ACC112 (cell line): ENCODE measurements around the gene TMEM62.
"Not testable (repeated sequence)": the region's sequence is repeated elsewhere in the genome, so short reads cannot be mapped to it uniquely, and the experiment has no call there.

ENCODE experiments used
- H2AFZ ChIP-seq: fragments of 200-600 bp; sonication (generic); one replicate; pipeline ENCODE4 v1.6.0; 2017; ENCODE audit warnings: antibody characterized with exemption, low read length; ENCODE audit not compliant: unreplicated experiment
- H3K27ac ChIP-seq: fragments of 200-600 bp; sonication (generic); 2 replicates; pipeline ENCODE4 v1.5.1; 2014; ENCODE audit warnings: low read depth, mild to moderate bottlenecking, antibody characterized with exemption, low read length, moderate library complexity
- H3K27me3 ChIP-seq: fragments of 200-600 bp; sonication (generic); 2 replicates; pipeline ENCODE4 v1.6.1; 2014; ENCODE audit warnings: mild to moderate bottlenecking, antibody characterized with exemption, low read length, moderate library complexity, mixed read lengths; ENCODE audit not compliant: insufficient read depth
- H3K36me3 ChIP-seq: fragments of 200-600 bp; sonication (generic); 2 replicates; pipeline ENCODE4 v1.6.1; 2016; ENCODE audit warnings: mild to moderate bottlenecking, antibody characterized with exemption, low read length, moderate library complexity, mixed read lengths; ENCODE audit not compliant: insufficient read depth
- H3K4me1 ChIP-seq: fragments of 200-600 bp; sonication (generic); one replicate; pipeline ENCODE4 v1.6.1; 2016; ENCODE audit warnings: low read length, mixed read lengths; ENCODE audit not compliant: insufficient read depth, unreplicated experiment, control insufficient read depth
- H3K4me3 ChIP-seq: fragments of 200-600 bp; sonication (generic); 2 replicates; pipeline ENCODE4 v1.5.1; 2014; ENCODE audit warnings: mild to moderate bottlenecking, low read depth, low read length
- H3K79me2 ChIP-seq: fragments of 200-600 bp; sonication (generic); one replicate; pipeline ENCODE4 v1.6.0; 2016; ENCODE audit warnings: low read length; ENCODE audit not compliant: control insufficient read depth, unreplicated experiment, insufficient read depth

Gene TMEM62

DNA sequence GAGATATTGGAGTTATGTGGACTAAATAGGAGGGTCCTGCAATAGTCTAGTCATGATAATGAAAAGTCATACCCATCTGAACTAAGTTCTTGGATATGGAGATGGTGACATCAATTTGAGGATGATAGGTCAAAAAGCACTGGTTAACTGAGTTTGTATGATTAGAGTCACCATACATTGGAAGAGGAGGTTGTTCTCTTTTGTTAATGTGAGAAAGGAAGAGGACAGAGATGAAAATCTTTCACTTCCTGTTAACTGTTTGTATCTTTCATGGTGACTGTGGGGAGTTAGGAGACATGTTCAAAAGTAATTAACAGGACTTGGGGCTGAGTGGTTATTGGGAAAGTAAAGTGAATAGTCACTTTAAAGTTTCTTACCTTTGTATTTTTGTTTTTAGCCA, 11.1 kb downstream of the TMEM62 start:
- Histone ChIP-seq H3K79me2 (no peaks in the 10 kb centered on the region), H3K4me3 (no peak overlapping the region), H3K4me1 (peaks cover under 1% of the 10 kb centered on the region), H3K27me3 (no peaks in the 10 kb centered on the region), H3K36me3 (peaks cover 29% of the 10 kb centered on the region), H2AFZ (no peak overlapping the region), H3K27ac (no peak overlapping the region)

DNA sequence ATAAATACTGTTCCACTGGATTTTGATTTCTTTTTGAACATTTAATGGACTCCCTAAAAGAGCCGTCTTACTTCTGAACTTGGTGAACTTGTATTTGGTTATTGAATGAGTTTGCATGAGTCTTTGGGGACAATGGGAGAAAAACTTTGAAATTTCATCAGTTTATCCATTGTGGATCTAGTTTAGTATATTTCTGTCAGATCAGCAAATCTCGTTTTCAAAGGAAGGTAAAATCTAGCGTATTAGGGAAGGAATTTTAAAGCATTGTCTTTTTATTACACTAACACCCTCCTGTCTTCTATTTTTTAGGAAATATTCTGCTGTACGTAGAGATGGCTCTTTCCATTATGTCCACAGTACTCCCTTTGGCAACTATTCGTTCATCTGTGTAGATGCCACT, 12.8 kb downstream of the TMEM62 start:
- Histone ChIP-seq H2AFZ (no peak overlapping the region), H3K4me1 (peaks cover 10% of the 10 kb centered on the region), H3K36me3 (peaks cover 15% of the 10 kb centered on the region), H3K27me3 (no peaks in the 10 kb centered on the region), H3K4me3 (no peak overlapping the region), H3K79me2 (no peaks in the 10 kb centered on the region), H3K27ac (no peak overlapping the region)

DNA sequence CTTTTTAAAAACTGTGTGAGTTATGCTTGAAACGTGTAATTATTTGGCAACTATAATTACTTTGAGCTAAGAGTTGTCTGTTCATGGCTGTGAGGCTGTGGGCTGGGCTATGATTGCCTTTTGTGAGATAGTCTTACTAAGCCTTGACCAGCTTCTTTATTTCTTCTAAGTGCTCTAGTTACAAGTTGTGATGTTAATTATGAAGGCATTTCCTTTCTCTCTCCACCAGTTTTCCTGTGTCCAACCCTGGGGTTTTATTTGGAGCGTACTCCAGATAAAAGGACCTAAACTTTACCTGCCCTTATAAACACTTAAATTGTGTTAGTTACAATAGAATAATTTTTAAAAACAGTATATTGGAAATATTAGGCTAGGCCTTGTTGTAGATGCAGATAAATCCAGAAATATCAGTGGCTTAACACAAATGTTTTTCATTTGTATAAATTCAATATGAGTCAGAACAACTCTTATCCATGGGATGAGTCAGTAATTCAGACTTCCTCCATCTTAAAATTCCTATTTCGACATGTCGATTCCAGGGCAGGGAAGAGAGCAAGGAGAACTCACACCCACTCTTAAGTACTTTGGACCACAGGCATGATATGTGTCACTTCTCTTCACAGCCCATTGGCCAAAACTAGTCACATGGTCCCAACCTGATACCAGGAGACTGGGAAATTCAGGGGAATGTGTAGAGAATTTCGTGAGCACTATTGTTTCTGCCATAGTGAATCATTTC, 17.0 kb downstream of the TMEM62 start:
- H3K4me1 ChIP-seq: peaks cover 12% of the 10 kb centered on the region
- no peaks in the 10 kb centered on the region for H3K79me2 ChIP-seq
- H3K36me3 ChIP-seq: peaks cover 38% of the 10 kb centered on the region
- peak overlapping the region; percentile 79 for H2AFZ ChIP-seq
- no peaks in the 10 kb centered on the region for H3K27me3 ChIP-seq
- H3K27ac ChIP-seq: peak overlapping the region; percentile 98
- H3K4me3 ChIP-seq: no peak overlapping the region

DNA sequence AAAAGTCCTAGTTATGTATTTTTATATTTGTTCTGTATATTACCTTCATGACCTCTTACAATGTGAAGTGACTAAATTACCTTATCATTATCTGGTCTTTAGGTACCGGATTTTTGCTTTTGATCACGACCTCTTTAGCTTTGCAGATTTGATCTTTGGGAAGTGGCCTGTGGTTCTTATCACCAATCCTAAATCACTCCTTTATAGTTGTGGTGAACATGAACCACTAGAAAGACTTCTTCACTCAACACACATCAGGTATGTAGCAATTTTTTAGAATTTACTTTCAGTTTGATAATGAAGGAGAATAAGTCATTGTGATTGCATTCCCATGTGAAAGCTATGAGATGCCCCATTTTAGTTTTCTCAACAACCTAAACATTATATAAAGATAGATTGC, 18.3 kb downstream of the TMEM62 start:
- Histone ChIP-seq H3K36me3 (peaks cover 38% of the 10 kb centered on the region), H3K27me3 (no peaks in the 10 kb centered on the region), H2AFZ (no peak overlapping the region), H3K4me1 (peaks cover 12% of the 10 kb centered on the region), H3K79me2 (no peaks in the 10 kb centered on the region), H3K27ac (peak overlapping the region; percentile 98; the same call in 1 of the 2 replicates), H3K4me3 (no peak overlapping the region)

DNA sequence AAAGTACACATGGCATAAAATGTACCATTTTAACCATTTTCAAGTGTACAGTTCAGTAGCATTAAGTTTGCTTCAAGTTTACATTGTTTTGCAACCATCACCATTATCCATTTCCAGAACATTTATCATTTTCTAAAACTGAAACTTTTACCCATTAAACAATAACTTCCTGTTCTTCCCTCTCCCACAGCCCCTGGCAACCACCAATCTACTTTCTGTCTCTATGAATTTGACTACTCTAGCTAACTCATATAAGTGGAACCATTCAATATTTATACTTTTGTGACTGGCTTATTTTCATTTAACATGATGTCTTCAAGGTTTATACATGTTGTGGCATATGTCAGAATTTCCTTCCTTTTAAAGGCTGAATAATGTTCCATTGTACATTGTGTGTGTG, 19.9 kb downstream of the TMEM62 start:
- H3K36me3 ChIP-seq: peaks cover 41% of the 10 kb centered on the region
- H3K27ac ChIP-seq: no peak overlapping the region
- no peak overlapping the region for H3K4me3 ChIP-seq

DNA sequence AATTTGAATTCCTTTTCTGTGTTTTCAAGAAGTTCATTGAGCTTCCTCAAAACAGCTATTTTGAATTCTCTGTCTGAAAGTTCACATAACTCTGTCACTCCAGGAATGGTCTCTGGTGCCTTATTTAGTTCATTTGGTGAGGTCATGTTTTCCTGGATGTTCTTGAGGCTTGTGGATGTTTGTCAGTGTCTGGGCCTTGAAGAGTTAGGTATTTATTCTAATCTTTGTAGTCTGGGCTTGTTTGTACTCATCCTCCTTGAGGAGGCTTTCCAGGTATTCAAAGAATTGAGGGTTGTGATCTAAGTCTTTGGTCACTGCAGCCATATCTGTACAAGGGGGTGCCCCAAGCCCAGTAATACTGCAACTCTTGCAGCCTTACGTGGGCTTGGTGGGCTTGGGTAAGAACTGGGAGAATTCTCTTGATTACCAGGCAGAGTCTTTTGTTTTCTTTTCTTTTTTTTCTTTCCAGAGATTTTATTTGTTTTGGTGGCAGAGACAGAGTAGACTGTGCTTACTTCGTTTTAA, 32.5 kb downstream of the TMEM62 start:
- no peaks in the 10 kb centered on the region for H3K27me3 ChIP-seq
- no peak overlapping the region for H3K4me3 ChIP-seq
- no peak overlapping the region for H3K27ac ChIP-seq
- no peak overlapping the region for H2AFZ ChIP-seq
- H3K79me2 ChIP-seq: no peaks in the 10 kb centered on the region
- peaks cover 17% of the 10 kb centered on the region for H3K4me1 ChIP-seq
- peaks cover 23% of the 10 kb centered on the region; the same call in 1 of the 2 replicates for H3K36me3 ChIP-seq

More for the DNA sequence above, 19.9 kb downstream of the TMEM62 start:
- H3K79me2 ChIP-seq: no peaks in the 10 kb centered on the region
- peaks cover 12% of the 10 kb centered on the region for H3K4me1 ChIP-seq
- no peaks in the 10 kb centered on the region for H3K27me3 ChIP-seq
- no peak overlapping the region for H2AFZ ChIP-seq

DNA sequence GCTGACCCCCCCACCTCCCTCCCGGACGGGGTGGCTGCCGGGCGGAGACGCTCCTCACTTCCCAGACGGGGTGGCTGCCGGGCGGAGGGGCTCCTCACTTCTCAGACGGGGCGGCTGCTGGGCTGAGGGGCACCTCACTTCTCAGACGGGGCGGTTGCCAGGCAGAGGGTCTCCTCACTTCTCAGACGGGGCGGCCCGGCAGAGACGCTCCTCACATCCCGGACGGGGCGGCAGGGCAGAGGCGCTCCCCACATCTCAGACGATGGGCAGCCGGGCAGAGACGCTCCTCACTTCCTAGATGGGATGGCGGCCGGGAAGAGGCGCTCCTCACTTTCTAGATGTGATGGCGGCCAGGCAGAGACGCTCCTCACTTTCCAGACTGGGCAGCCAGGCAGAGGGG, 33.9 kb downstream of the TMEM62 start:
- not testable (repeated sequence) for H3K79me2 ChIP-seq, H3K27me3 ChIP-seq, H3K4me3 ChIP-seq, H3K27ac ChIP-seq, H2AFZ ChIP-seq
- Histone ChIP-seq H3K4me1 (peaks cover 17% of the 10 kb centered on the region), H3K36me3 (peaks cover 20% of the 10 kb centered on the region)

DNA sequence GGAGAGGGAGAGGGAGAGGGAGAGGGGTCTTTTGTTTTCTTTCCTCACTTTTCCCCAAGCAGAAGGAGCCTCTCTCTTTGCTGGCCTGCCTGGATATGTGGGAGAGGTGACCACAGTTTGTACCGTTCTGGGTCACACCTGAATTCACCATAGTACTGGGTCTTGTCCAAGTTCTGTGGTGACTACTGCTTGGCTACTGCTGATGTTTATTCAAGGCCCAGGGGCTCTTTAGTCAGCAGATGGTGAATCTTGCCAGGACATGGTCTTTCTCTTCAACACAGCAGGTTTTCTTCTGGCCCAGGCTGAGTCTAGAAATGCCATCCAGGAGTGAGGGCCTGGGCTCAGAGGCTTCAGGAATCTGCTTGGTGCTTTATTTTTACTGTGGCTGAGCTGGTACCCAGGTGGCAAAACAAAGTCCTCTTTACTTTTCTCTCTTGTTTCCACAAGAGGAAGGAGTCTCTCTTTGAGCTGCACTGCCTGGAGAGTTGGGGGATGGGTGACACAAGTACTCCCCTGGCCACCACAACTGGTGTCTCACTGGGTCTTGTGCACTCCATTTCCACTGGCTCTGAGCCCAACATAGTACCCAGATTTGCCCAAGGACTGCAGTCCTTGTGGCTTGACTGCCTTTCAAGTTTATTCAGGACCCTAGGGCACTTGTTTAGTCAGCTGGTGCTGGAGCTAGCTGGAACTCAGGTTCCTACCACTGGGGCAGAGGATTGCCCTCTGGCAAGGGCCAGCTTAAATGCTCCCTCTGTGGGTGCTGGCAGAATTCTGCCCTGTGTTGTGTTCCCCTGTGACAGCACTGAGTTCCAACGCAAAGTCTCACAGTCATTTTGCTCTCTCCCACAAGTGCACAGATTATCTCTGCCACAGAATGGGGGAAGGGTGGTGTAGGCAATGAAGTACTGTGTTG, 35.1 kb downstream of the TMEM62 start:
- H3K27me3 ChIP-seq: no peaks in the 10 kb centered on the region
- no peak overlapping the region for H2AFZ ChIP-seq
- no peak overlapping the region for H3K4me3 ChIP-seq
- peaks cover 17% of the 10 kb centered on the region for H3K4me1 ChIP-seq
- H3K27ac ChIP-seq: no peak overlapping the region
- H3K79me2 ChIP-seq: no peaks in the 10 kb centered on the region
- peaks cover 27% of the 10 kb centered on the region for H3K36me3 ChIP-seq

DNA sequence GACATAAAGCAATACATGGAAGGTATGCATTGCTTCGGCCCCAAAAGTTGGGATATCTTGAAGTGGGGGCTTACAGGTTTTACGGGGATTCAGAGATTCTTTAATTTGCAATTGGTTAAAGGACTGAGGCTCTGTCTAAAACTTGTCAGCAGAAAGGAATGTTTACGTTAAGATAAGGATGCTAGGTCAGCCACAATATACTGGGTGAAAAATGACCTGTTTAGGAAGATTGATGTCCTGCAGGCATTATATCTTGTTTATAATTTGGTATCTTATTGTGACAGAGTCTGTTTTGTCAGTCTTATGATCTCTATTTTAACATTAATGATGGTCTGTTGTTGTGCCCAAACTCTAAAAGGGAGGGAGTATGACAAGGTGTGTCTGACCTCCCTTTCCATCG, 36.5 kb downstream of the TMEM62 start:
- Histone ChIP-seq H3K79me2 (no peaks in the 10 kb centered on the region), H3K27me3 (no peaks in the 10 kb centered on the region), H3K4me1 (peaks cover 17% of the 10 kb centered on the region), H3K4me3 (no peak overlapping the region), H2AFZ (no peak overlapping the region), H3K27ac (no peak overlapping the region), H3K36me3 (peaks cover 32% of the 10 kb centered on the region)

DNA sequence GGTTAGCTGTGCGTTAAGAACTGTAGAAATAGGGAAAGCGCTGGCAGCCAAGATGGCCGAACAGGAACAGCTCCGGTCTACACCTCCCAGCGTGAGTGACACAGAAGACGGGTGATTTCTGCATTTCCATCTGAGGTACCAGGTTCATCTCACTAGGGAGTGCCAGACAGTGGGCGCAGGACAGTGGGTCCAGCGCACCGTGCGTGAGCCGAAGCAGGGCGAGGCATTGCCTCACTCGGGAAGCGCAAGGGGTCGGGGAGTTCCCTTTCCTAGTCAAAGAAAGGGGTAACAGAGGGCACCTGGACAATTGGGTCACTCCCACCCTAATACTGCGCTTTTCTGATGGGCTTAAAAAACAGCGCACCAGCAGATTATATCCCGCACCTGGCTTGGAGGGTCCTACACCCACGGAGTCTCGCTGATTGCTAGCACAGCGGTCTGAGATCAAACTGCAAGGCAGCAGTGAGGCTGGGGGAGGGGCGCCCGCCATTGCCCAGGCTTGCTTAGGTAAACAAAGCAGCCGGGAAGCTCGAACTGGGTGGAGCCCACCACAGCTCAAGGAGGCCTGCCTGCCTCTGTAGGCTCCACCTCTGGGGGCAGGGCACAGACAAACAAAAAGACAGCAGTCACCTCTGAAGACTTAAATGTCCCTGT, 42.4 kb downstream of the TMEM62 start:
- not testable (repeated sequence) for H2AFZ ChIP-seq, H3K79me2 ChIP-seq, H3K4me1 ChIP-seq, H3K27ac ChIP-seq, H3K27me3 ChIP-seq, H3K4me3 ChIP-seq
- H3K36me3 ChIP-seq: peaks cover 26% of the 10 kb centered on the region
